ENCODE measurements around the gene RAD23B.
A peak's percentile ranks its signal among the peaks of the same experiment; 100 is the strongest.

RAD23B gene

DNA sequence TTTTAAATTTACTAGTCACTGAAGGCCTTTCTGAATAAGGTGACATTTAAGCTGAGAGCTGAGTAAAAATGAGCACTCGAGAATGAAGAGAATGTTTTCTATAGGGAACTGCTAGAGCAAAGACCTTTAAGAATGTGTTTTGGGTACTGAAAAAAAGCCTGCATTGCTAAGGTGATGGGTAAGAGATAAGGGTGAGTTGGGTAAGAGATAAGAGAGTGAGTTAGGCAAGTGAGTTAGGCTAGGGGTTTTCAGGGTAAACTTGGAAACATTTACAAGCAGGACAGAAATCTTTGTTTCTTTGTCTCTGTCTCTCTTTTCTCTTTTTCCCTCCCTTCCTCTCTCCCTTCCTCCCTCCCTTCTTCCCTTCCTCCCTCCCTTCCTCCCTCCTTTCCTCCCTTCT, 5.6 kb downstream of the RAD23B start:
- Histone ChIP-seq H3K27ac (replicated peaks) (no peak overlapping the region), H3K27me3 (ENCODE audit: insufficient read depth, poor library complexity, severe bottlenecking) (no peaks in the 10 kb centered on the region), H3K4me3 (replicated peaks; ENCODE audit: insufficient read depth, low read length) (no peak overlapping the region)
- DNase-seq (ENCODE audit: low read depth in 1 of 2, low spot score in 1 of 2): no peak
- TF ChIP-seq SPI1 (IDR thresholded peaks at IDR 0.05; ENCODE audit: borderline replicate concordance, low read depth) (no peak), POLR2AphosphoS5 (IDR thresholded peaks at IDR 0.05; ENCODE audit: low read depth) (no peak), GABPA (IDR thresholded peaks at IDR 0.05; ENCODE audit: low read depth) (no peak)
- TF ChIP-seq, protein P1, sequence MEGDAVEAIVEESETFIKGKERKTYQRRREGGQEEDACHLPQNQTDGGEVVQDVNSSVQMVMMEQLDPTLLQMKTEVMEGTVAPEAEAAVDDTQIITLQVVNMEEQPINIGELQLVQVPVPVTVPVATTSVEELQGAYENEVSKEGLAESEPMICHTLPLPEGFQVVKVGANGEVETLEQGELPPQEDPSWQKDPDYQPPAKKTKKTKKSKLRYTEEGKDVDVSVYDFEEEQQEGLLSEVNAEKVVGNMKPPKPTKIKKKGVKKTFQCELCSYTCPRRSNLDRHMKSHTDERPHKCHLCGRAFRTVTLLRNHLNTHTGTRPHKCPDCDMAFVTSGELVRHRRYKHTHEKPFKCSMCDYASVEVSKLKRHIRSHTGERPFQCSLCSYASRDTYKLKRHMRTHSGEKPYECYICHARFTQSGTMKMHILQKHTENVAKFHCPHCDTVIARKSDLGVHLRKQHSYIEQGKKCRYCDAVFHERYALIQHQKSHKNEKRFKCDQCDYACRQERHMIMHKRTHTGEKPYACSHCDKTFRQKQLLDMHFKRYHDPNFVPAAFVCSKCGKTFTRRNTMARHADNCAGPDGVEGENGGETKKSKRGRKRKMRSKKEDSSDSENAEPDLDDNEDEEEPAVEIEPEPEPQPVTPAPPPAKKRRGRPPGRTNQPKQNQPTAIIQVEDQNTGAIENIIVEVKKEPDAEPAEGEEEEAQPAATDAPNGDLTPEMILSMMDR (IDR thresholded peaks at IDR 0.05; ENCODE audit: insufficient read depth, low read length): no peak
- TF ChIP-seq, protein P2, sequence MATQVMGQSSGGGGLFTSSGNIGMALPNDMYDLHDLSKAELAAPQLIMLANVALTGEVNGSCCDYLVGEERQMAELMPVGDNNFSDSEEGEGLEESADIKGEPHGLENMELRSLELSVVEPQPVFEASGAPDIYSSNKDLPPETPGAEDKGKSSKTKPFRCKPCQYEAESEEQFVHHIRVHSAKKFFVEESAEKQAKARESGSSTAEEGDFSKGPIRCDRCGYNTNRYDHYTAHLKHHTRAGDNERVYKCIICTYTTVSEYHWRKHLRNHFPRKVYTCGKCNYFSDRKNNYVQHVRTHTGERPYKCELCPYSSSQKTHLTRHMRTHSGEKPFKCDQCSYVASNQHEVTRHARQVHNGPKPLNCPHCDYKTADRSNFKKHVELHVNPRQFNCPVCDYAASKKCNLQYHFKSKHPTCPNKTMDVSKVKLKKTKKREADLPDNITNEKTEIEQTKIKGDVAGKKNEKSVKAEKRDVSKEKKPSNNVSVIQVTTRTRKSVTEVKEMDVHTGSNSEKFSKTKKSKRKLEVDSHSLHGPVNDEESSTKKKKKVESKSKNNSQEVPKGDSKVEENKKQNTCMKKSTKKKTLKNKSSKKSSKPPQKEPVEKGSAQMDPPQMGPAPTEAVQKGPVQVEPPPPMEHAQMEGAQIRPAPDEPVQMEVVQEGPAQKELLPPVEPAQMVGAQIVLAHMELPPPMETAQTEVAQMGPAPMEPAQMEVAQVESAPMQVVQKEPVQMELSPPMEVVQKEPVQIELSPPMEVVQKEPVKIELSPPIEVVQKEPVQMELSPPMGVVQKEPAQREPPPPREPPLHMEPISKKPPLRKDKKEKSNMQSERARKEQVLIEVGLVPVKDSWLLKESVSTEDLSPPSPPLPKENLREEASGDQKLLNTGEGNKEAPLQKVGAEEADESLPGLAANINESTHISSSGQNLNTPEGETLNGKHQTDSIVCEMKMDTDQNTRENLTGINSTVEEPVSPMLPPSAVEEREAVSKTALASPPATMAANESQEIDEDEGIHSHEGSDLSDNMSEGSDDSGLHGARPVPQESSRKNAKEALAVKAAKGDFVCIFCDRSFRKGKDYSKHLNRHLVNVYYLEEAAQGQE (IDR thresholded peaks at IDR 0.05; ENCODE audit: insufficient replicate concordance, low read depth): no peak

DNA sequence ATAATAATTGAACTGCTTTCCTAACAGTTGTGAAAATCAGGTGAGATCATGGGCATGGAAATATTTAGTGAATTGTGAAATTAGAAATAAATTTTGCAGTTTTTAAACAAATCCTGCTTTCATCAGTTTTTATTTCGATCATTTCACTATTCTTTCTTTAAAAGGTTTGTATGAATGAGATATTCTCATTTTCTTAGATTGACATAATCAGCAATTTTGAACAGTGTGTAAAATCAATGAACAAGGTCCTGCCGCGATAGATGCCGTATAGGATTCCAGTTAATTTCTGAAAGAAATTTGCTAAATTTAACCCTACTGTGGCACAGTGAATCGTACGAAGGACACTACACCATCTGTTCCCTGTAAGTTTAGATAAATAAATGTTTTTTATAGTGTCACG, 7.5 kb downstream of the RAD23B start:
- DNase-seq (ENCODE audit: low read depth in 1 of 2, low spot score in 1 of 2): no peak
- Histone ChIP-seq H3K4me3 (replicated peaks; ENCODE audit: insufficient read depth, low read length) (no peak overlapping the region), H3K27me3 (ENCODE audit: insufficient read depth, poor library complexity, severe bottlenecking) (no peaks in the 10 kb centered on the region), H3K27ac (replicated peaks) (no peak overlapping the region)
- no peak for TF ChIP-seq POLR2AphosphoS5 (IDR thresholded peaks at IDR 0.05; ENCODE audit: low read depth)
- TF ChIP-seq GABPA (IDR thresholded peaks at IDR 0.05; ENCODE audit: low read depth): no peak
- TF ChIP-seq, protein P2 (IDR thresholded peaks at IDR 0.05; ENCODE audit: insufficient replicate concordance, low read depth): no peak
- TF ChIP-seq, protein P1 (IDR thresholded peaks at IDR 0.05; ENCODE audit: insufficient read depth, low read length): no peak
- TF ChIP-seq SPI1 (IDR thresholded peaks at IDR 0.05; ENCODE audit: borderline replicate concordance, low read depth): no peak

DNA sequence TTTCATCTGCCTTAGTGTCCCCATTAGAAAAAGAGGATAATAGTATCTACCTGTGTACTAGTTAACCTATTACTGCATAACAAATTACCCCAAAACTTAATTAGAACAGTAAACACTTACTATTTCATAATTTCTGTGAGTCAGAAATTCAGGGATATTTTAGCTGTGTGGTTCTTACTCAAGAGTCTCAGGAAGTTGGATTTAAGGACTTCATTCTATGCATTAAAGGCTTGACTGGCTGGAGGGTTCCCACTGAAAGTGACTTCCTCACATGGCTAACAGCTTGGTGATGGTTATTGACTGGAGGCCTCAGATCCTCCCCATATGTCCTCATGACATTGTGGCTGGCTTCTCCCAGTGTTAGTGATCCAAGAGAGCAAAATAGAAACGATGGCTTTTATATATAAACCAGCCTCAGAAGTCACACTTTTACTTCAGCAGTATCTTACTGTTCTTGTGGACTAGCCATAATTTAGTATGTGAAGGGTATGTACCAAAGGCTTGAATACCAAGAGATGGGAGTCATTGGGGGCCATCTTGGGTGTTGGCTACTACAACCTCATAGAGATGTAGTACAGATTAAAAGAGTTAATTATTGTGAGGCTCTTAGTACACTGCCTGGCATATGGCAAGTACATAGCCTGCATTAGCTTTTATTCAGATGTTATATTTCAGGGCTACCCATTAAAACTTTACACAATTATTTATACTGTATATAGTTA, 9.9 kb downstream of the RAD23B start:
- H3K4me3 ChIP-seq (replicated peaks; ENCODE audit: insufficient read depth, low read length): no peak overlapping the region
- TF ChIP-seq SPI1 (IDR thresholded peaks at IDR 0.05; ENCODE audit: borderline replicate concordance, low read depth) (peak; percentile 27; the same call in 1 of the 2 replicates), POLR2AphosphoS5 (IDR thresholded peaks at IDR 0.05; ENCODE audit: low read depth) (no peak), GABPA (IDR thresholded peaks at IDR 0.05; ENCODE audit: low read depth) (no peak)
- no peak overlapping the region for H3K27ac ChIP-seq (replicated peaks)
- no peak for DNase-seq (ENCODE audit: low read depth in 1 of 2, low spot score in 1 of 2)
- H3K27me3 ChIP-seq (ENCODE audit: insufficient read depth, poor library complexity, severe bottlenecking): no peaks in the 10 kb centered on the region

DNA sequence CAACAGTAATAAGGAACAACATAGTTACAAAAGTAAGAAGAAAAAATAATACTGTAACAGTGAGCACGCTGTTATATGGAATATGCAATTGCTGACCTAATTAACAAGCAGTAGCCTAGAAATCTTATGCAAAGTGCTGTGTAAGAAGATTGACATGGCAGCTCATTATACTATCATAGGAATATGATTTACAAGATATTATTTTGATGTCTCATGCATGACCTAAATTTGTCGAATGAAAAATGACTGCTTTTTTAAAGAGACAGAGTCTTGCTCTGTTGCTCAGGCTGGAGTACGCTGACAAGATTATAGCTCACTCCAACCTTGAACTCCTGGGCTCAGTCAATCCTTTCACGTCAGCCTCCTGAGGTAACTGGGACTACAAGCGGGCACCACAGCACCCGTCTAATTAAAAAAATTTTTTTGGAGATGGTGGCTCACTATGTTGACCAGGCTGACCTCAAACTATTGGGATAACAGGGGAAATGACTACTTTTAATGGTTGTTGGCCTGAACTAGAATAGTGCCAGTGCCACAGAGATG, 10.5 kb downstream of the RAD23B start:
- no peak overlapping the region for H3K27ac ChIP-seq (replicated peaks)
- no peak for DNase-seq (ENCODE audit: low read depth in 1 of 2, low spot score in 1 of 2)
- no peaks in the 10 kb centered on the region for H3K27me3 ChIP-seq (ENCODE audit: insufficient read depth, poor library complexity, severe bottlenecking)
- no peak for TF ChIP-seq SPI1 (IDR thresholded peaks at IDR 0.05; ENCODE audit: borderline replicate concordance, low read depth)
- TF ChIP-seq, protein P1 (IDR thresholded peaks at IDR 0.05; ENCODE audit: insufficient read depth, low read length): no peak
- H3K4me3 ChIP-seq (replicated peaks; ENCODE audit: insufficient read depth, low read length): no peak overlapping the region

All from HL-60 (cell line).